Kidney epithelial cell (primary cell): ENCODE data around the gene ATG16L2. TPM values are rescaled to one million over a fixed set of nuclear protein-coding genes. Genes with fewer than 3 reads are reported as not detected.
A peak's percentile ranks its signal among the peaks of the same experiment; 100 is the strongest.

ENCODE experiments used
- DNase-seq: peaks from one replicate; pipeline ENCODE4 v3.0.0-alpha.2; 2010; ENCODE audit warnings: low read depth
- H3K27me3 ChIP-seq: 2 replicates; pipeline ENCODE4 v1.6.0; 2011; ENCODE audit warnings: low read length; ENCODE audit not compliant: control insufficient read depth, insufficient read depth
- H3K36me3 ChIP-seq: 2 replicates; pipeline ENCODE4 v1.5.1; 2011; ENCODE audit warnings: low read length; ENCODE audit not compliant: control insufficient read depth, insufficient read depth
- H3K4me3 ChIP-seq: 2 replicates; pipeline ENCODE4 v1.5.1; 2011; ENCODE audit warnings: low read depth, mild to moderate bottlenecking, control low read depth, low read length
- CTCF ChIP-seq: IDR thresholded peaks from 2 replicates; pipeline ENCODE4 v1.5.1; 2011; ENCODE audit warnings: mild to moderate bottlenecking, moderate library complexity, low read length, control low read depth, inconsistent platforms; ENCODE audit not compliant: insufficient read depth, poor library complexity, severe bottlenecking
- total RNA-seq: library from RNA; depleted of rRNA; stranded (reverse); fragments of >200 nt; gene quantifications from 2 replicates; pipeline ENCODE4 v1.2.3, GENCODE V29; 2015

ATG16L2 gene
- total RNA-seq, 1 donor from 2014 or later = 12.8 TPM

DNA sequence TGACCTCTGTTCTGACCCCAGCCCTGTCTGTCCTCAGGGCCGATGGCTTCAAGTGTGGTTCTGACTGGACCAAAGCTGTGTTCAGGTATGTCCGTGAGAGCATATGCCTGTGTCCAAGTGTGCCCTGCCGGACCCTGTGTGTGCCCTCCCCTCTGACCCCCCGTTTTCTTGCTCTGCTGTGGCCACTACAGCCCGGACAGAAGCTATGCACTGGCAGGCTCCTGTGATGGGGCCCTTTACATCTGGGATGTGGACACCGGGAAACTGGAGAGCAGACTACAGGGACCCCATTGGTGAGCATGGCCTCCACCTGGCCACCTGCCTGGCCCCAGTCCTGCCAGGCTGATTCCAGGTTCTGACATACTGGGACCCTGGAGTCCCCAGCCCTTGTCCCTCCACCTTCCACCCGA, 14.5 kb downstream of the ATG16L2 start:
- DNase-seq = no peak
- no peaks in the 10 kb centered on the region for H3K36me3 ChIP-seq
- H3K4me3 ChIP-seq = no peak overlapping the region
- no peak for TF ChIP-seq CTCF
- H3K27me3 ChIP-seq = no peaks in the 10 kb centered on the region

- H3K27me3 ChIP-seq = no peaks in the 10 kb centered on the region
- no peak overlapping the region for H3K4me3 ChIP-seq
- H3K36me3 ChIP-seq = no peaks in the 10 kb centered on the region
- DNase-seq = no peak
- no peak for TF ChIP-seq CTCF
Measured at GRCh38 chr11:72829178-72829577, 15.0 kb downstream of the ATG16L2 start.

GRCh38 chr11:72829884-72830533, 15.8 kb downstream of the ATG16L2 start:
- H3K4me3 ChIP-seq = no peak overlapping the region
- no peak for DNase-seq
- no peak for TF ChIP-seq CTCF
- no peaks in the 10 kb centered on the region for H3K27me3 ChIP-seq
- no peaks in the 10 kb centered on the region for H3K36me3 ChIP-seq

- DNase-seq = no peak
- Histone ChIP-seq H3K27me3 (no peaks in the 10 kb centered on the region), H3K4me3 (no peak overlapping the region), H3K36me3 (no peaks in the 10 kb centered on the region)
- peak; percentile 94 for TF ChIP-seq CTCF
Measured at GRCh38 chr11:72831521-72832300, 17.5 kb downstream of the ATG16L2 start.

- no peaks in the 10 kb centered on the region for H3K36me3 ChIP-seq
- TF ChIP-seq CTCF = no peak
Measured at GRCh38 chr11:72832301-72833082, 18.3 kb downstream of the ATG16L2 start.

More at GRCh38 chr11:72832301-72833082, 18.3 kb downstream of the ATG16L2 start:
- DNase-seq = no peak
- H3K4me3 ChIP-seq = no peak overlapping the region
- no peaks in the 10 kb centered on the region for H3K27me3 ChIP-seq
